Activated naive CD4-positive, alpha-beta T cell treated with anti-CD3 and anti-CD28 coated beads, Interleukin-2, amount 50 U/mL, for 72 hours (primary cell): ENCODE data around the gene TXLNG. TPM values are rescaled to one million over a fixed set of nuclear protein-coding genes. Genes with fewer than 3 reads are reported as not detected.
A peak's percentile ranks its signal among the peaks of the same experiment; 100 is the strongest.

Source experiments
- ATAC-seq, 2 donors: fragments of 150-1000 bp; cut with Tn5 transposase; 2 replicates each; pipeline ENCODE4 v1.10.0; 2021; ENCODE audit warnings: mild to moderate bottlenecking in 2 of 2, moderate library complexity in 2 of 2
- DNase-seq, 2 donors: peaks; one replicate each; pipeline ENCODE4 v3.0.0; 2021 to 2022; ENCODE audit warnings: low spot score in 2 of 2
- H3K27ac Mint-ChIP-seq, 2 donors: one replicate each; pipeline ENCODE4 v1.8.0; 2022; ENCODE audit warnings: mild to moderate bottlenecking in 2 of 2, mixed read lengths in 2 of 2
- H3K36me3 Mint-ChIP-seq, 2 donors: one replicate each; pipeline ENCODE4 v1.8.0; 2022; ENCODE audit warnings: mixed read lengths in 2 of 2
- H3K9me3 Mint-ChIP-seq, 2 donors: one replicate each; pipeline ENCODE4 v1.8.0; 2022; ENCODE audit warnings: mixed read lengths in 2 of 2
- total RNA-seq, 2 donors: library from RNA; stranded (reverse); gene quantifications; one replicate each; pipeline ENCODE4 v1.2.3, GENCODE V29; 2022

TXLNG gene
- total RNA-seq, 2 donors from 2014 or later, result 11.0 to 16.7 TPM

DNA sequence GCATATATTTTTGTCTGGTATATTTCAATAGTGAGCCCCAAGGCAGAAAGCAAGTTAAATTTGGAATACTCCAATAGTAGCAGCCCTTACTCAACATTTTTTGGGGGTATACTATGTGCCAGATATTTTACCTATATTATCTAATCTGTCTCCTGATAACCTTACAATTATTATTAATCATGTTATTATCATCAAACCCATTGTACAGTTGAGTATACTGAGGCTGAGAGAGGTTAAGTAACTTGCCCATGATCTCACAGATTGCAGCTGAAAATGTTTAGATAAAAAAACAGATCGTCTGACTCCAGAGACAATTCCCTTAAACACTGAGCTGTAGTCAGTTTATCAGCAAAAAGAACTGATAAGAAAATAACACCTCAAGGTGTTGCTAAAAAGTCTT lies 90.4 kb downstream of the TXLNG start:
- no peak overlapping the region for H3K27ac Mint-ChIP-seq

DNA sequence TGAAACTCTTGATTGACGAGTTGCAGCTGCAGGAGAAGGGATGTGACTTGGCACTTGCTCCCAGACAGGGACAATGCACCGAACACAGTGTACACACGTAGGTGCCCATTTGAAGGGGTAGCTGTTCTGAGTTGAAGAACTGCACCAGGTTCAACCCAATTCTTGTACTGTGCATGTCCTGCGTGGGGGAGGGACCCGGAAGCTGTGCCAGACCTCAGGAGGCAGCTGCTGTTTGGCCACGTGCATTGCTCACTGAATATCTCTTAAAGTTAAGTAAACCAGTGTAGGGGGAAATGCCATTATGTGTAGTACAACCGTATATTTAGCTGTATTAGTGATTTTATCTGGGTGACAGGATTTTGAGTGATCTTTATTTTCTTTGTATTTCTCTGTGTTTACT lies 95.9 kb downstream of the TXLNG start:
- Mint-ChIP-seq H3K36me3 (no peaks in the 10 kb centered on the region), H3K9me3 (no peaks in the 10 kb centered on the region), H3K27ac (no peak overlapping the region)
- ATAC-seq, result peak; percentile 18 to 52
- no peak for DNase-seq

More for the DNA sequence above, 90.4 kb downstream of the TXLNG start:
- Mint-ChIP-seq H3K9me3 (no peaks in the 10 kb centered on the region), H3K36me3 (no peaks in the 10 kb centered on the region)
- ATAC-seq (no peak), DNase-seq (no peak)

DNA sequence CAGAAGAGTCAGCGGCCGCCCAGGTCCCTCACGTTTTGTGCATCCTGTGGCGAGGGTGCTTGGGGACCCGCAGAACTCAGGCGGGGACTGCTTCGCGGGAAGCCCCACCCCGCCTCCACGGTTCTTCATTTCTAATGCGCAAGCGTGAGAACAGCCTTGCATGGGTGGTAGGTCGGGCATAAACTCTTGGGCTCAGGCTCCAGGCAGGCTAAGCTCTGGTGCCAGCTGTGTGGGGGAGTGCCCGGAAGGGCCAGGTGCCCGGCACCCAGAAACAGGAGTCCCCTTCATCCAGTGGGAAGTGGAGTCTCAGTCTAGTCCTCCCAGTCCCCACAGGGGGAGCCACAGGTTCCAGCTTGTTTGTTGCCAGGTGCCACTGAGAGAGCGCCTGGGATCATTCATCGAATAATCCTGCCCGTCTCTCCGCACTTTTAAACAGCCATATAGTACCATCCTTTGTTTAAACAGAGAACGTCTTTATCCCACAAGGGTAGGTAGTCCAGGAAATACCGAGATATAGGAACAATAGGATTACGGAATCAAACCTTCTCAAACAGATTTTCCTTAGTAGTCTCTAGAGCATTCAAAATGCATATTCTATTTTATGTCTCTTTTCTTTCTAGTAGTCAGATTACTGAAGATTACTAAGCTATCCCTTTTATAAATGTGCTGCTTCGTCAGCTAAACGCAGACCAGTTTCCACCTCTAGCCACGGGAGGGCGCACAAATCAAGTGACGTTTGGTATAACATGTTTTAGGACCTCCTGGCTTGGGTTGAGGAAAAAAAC lies 96.6 kb downstream of the TXLNG start:
- Mint-ChIP-seq H3K9me3 (no peaks in the 10 kb centered on the region), H3K36me3 (no peaks in the 10 kb centered on the region), H3K27ac (peak overlapping the region; percentile 29 to 75)
- DNase-seq (peak; percentile 59 to 62), ATAC-seq (peak; percentile 83 to 87)

DNA sequence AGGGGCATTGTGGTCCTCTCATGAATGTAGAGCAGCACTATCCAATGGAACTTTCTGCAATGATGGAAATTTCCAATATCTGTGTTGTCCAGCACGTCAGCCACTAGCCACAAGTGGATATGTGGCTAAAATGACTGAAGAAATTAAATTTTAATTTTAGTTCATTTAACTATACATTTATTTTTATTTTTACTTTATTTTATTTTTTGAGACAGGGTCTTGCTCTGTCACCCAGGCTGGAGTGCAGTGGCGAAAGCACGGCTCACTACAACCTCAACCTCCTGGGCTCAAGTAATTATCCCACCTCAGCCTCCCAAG lies 97.2 kb downstream of the TXLNG start:
- Mint-ChIP-seq H3K27ac (no peak overlapping the region), H3K36me3 (no peaks in the 10 kb centered on the region), H3K9me3 (no peaks in the 10 kb centered on the region)
- DNase-seq (no peak), ATAC-seq (no peak)

DNA sequence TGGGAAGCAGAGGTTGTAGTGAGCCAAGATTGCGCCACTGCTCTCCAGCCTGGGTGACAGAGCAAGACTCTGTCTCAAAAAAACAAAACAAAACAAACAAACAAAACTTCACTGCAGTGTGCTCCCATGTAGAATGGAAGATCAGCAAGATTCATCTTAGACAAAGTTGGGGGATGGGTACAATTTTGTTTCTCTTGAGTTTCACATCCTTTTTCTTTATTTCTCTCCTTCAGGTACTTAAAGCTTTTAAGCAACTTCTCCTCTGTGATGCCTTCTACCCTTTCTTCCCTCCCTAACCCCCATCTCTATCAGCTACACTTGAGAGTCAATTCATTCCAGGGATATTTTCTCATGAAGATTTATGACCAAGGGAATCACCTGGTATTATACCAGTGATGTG lies 99.4 kb downstream of the TXLNG start:
- no peak for ATAC-seq
- no peak for DNase-seq
- H3K9me3 Mint-ChIP-seq, result no peaks in the 10 kb centered on the region
- no peak overlapping the region for H3K27ac Mint-ChIP-seq
- H3K36me3 Mint-ChIP-seq, result no peaks in the 10 kb centered on the region

DNA sequence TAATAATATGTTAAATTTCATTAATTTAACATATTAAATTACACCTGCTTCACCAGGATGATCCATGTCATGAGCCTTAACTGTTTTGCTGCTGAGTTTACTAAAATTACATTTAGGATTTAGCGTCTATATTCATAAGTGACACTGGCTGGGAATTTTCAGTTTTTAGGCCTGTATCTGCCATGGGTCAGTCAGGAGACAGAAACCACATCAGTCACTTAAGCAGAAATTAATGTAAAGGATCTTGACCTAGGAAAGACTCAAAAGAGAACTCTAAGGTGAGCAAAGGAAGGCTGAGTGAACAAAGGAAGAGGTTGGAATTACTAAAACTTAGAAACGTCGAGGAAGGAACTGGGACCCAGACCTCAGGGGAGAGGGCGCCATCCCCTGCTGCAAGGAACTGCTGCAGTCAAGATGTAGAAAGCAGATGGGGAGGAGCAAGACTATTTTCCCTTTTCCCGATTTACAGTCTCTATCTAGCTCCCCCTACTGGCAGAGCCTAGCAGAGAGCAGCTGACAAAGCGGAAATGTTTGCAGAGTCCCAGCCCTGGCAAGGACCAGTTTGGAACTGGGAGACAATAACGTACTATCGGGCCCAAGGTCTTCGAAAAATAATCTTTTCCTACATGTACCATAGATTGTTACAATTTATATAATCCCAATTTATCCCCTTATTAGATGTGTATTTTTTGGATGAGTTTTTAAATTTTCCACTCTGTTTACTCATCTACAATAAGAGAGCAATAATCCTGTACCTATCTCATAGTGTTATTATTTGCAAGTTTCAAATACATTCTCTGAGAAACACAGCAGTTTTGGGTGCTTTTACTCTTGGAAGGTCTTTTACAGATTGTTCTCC lies 106.5 kb downstream of the TXLNG start:
- no peaks in the 10 kb centered on the region for H3K36me3 Mint-ChIP-seq
- H3K27ac Mint-ChIP-seq, result no peak overlapping the region
- peak; percentile 43 to 71 for ATAC-seq
- DNase-seq, result peak in 1 of 2 donors; percentile 56
- no peaks in the 10 kb centered on the region for H3K9me3 Mint-ChIP-seq

Other genes with a start within 250 kb of the TXLNG start
- not detected for gene S100G, start 136.3 kb upstream of the TXLNG start, total RNA-seq
- 1 to 10 TPM; 2.0 to 8.4 TPM for gene CTPS2, start 73.8 kb upstream of the TXLNG start, total RNA-seq
- 10 to 100 TPM; 16.8 to 19.5 TPM for gene SYAP1, start 66.9 kb upstream of the TXLNG start, total RNA-seq
- 100 to 1,000 TPM; 185 to 197 TPM for gene RBBP7, start 83.9 kb downstream of the TXLNG start, total RNA-seq
- under 1 TPM in 1 of 2 donors, not detected in 1; 0.02 TPM for gene REPS2, start 160.2 kb downstream of the TXLNG start, total RNA-seq